HepG2 (cell line): ENCODE data around the gene BID.

ENCODE experiments used
- ARID3A ChIP-seq: IDR thresholded peaks from 2 replicates; pipeline ENCODE4 v1.6.1; 2012; ENCODE audit warnings: low read depth, low read length, improper control_type of control experiment
- BCL6 ChIP-seq: IDR thresholded peaks from 2 replicates; pipeline ENCODE4 v1.6.1; 2016; ENCODE audit warnings: missing genetic modification reagents, missing compliant biosample characterization
- CHD2 ChIP-seq: IDR thresholded peaks from 2 replicates; pipeline ENCODE4 v1.6.1; 2011; ENCODE audit warnings: low read depth, low read length, improper control_type of control experiment
- FOXJ3 ChIP-seq: sonication (generic); formaldehyde crosslinking; IDR thresholded peaks from 2 replicates; pipeline ENCODE4 v1.4.0; 2020; ENCODE audit warnings: missing genetic modification reagents, mild to moderate bottlenecking, borderline replicate concordance
- PREB ChIP-seq: sonication (generic); formaldehyde crosslinking; IDR thresholded peaks from 2 replicates; pipeline ENCODE4 v1.4.0; 2020; ENCODE audit warnings: missing genetic modification reagents
- RXRA ChIP-seq: sonication (generic); formaldehyde crosslinking; IDR thresholded peaks from 2 replicates; pipeline ENCODE4 v1.5.1; 2020; ENCODE audit warnings: missing genetic modification reagents
- SETDB1 ChIP-seq: sonication (generic); formaldehyde crosslinking; IDR thresholded peaks from 2 replicates; pipeline ENCODE4 v1.5.1; 2020; ENCODE audit warnings: missing genetic modification reagents, mild to moderate bottlenecking, borderline replicate concordance
- TAF1 ChIP-seq: sonication (generic); formaldehyde crosslinking; IDR thresholded peaks from 2 replicates; pipeline ENCODE4 v1.4.0; 2020; ENCODE audit warnings: missing genetic modification reagents
- U2AF2 ChIP-seq: fragments of 200-400 bp; formaldehyde crosslinking; IDR thresholded peaks from 2 replicates; pipeline ENCODE4 v1.6.1; 2017; ENCODE audit warnings: low read depth, mild to moderate bottlenecking, low read length
- ZNF350 ChIP-seq: sonication (generic); formaldehyde crosslinking; IDR thresholded peaks from 2 replicates; pipeline ENCODE4 v1.4.0; 2020; ENCODE audit warnings: mild to moderate bottlenecking, low read depth, missing genetic modification reagents, borderline replicate concordance
- ZNF549 ChIP-seq: sonication (generic); formaldehyde crosslinking; IDR thresholded peaks from 2 replicates; pipeline ENCODE4 v1.5.0; 2020; ENCODE audit warnings: missing genetic modification reagents
- TF ChIP-seq, protein P1 (sequence below): sonication (generic); formaldehyde crosslinking; IDR thresholded peaks from 2 replicates; pipeline ENCODE4 v1.5.0; 2020; ENCODE audit warnings: mild to moderate bottlenecking, missing genetic modification reagents, moderate library complexity

DNA sequence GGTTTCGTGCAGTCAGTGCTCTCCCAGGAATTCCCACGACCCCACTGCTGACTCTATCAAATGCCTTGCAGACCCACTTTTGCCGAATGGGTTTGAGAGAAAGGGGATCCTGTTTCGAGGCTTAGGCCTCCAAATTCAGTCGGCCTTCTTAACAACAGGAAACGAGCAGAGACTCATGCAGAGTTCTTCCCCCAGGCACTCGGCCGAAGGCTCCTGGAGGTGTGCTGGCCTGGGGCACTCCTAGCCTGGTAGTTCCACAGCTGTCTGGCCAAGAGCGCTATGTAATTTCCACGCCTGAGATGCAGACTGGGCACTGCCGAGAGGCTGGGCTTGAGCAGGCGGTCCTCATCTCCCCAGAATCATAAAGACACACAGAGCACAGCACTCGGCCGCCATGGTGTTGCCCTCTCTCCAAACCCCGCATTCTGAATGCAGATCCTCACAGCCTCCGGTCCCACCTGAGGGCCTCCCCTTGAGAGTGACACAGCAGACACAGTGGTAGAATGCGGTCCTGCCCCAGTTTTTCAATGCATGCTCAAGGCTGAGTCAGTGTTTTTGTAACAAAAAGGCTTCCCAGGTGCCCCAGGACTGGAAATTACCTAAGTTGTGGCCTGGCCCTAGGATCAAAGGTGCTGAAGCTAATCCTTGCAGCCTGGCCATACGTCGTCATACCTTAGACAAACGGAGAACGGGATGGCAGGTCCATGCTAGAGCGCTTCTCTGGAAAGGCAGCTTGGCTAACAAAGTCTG, 30.2 kb upstream of the BID start:
- TF ChIP-seq, protein P1, sequence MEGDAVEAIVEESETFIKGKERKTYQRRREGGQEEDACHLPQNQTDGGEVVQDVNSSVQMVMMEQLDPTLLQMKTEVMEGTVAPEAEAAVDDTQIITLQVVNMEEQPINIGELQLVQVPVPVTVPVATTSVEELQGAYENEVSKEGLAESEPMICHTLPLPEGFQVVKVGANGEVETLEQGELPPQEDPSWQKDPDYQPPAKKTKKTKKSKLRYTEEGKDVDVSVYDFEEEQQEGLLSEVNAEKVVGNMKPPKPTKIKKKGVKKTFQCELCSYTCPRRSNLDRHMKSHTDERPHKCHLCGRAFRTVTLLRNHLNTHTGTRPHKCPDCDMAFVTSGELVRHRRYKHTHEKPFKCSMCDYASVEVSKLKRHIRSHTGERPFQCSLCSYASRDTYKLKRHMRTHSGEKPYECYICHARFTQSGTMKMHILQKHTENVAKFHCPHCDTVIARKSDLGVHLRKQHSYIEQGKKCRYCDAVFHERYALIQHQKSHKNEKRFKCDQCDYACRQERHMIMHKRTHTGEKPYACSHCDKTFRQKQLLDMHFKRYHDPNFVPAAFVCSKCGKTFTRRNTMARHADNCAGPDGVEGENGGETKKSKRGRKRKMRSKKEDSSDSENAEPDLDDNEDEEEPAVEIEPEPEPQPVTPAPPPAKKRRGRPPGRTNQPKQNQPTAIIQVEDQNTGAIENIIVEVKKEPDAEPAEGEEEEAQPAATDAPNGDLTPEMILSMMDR (CRISPR knock-in tag): no peak
- TF ChIP-seq ARID3A (no peak), ZNF350 (no peak), CHD2 (no peak), SETDB1 (CRISPR knock-in tag) (no peak), BCL6 (CRISPR knock-in tag) (no peak), FOXJ3 (CRISPR knock-in tag) (no peak), U2AF2 (no peak), RXRA (CRISPR knock-in tag) (no peak), PREB (CRISPR knock-in tag) (no peak), TAF1 (CRISPR knock-in tag) (no peak), ZNF549 (no peak)
